GM06990 (cell line): ENCODE measurements around the gene YIPF1.
"Not testable (repeated sequence)": the region's sequence is repeated elsewhere in the genome, so short reads cannot be mapped to it uniquely, and the experiment has no call there.

ENCODE experiments used
- DNase-seq: peaks from one replicate; pipeline ENCODE4 v3.0.0-alpha.2; 2011; ENCODE audit not compliant: insufficient read length; ENCODE audit errors: extremely low read depth
- H3K27me3 ChIP-seq: replicated peaks from 2 replicates; pipeline ENCODE4 v1.6.0; 2011; ENCODE audit warnings: low read length; ENCODE audit not compliant: control insufficient read depth, insufficient read depth
- H3K36me3 ChIP-seq: 2 replicates; pipeline ENCODE4 v1.5.1; 2011; ENCODE audit warnings: low read length; ENCODE audit not compliant: control insufficient read depth, insufficient read depth
- H3K4me3 ChIP-seq: replicated peaks from 2 replicates; pipeline ENCODE4 v1.5.1; 2011; ENCODE audit warnings: low read depth, mild to moderate bottlenecking, control low read depth, low read length
- CTCF ChIP-seq: IDR thresholded peaks from 2 replicates; pipeline ENCODE4 v1.5.1; 2011; ENCODE audit warnings: low read length, control low read depth, mild to moderate bottlenecking, inconsistent platforms; ENCODE audit not compliant: insufficient read depth, poor library complexity, severe bottlenecking

Gene YIPF1

GRCh38 chr1:53821380-53821779, 68.2 kb downstream of the YIPF1 start:
- Histone ChIP-seq H3K36me3 (peaks cover 7% of the 10 kb centered on the region; the same call in 1 of the 2 replicates), H3K27me3 (no peaks in the 10 kb centered on the region), H3K4me3 (no peak overlapping the region)
- peak; percentile 26 for TF ChIP-seq CTCF
- DNase-seq: no peak

DNA sequence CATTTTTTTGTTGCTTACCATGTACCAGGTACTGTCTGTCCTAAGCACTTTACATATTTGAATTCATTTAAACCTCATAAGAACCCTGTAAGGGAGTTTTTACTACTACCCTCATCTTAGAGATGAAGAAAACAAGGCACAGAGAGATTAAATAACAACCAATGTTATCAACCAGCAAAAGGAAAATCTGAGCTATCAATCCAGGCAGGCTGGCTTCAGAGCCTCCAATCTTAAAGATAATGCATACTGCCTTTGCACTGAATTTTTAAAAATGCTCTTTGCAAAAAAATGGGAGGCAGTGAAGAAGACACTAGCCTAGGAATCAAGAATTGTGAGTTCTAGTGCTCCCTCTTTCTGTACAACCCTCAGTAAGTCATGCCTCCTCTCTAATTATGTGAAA, 70.2 kb downstream of the YIPF1 start:
- H3K4me3 ChIP-seq: no peak overlapping the region
- DNase-seq: no peak
- H3K36me3 ChIP-seq: peaks cover 4% of the 10 kb centered on the region; the same call in 1 of the 2 replicates
- H3K27me3 ChIP-seq: no peaks in the 10 kb centered on the region
- TF ChIP-seq CTCF: no peak

GRCh38 chr1:53816584-53816983, 73.0 kb downstream of the YIPF1 start:
- H3K4me3 ChIP-seq, H3K27me3 ChIP-seq, DNase-seq, H3K36me3 ChIP-seq: not testable (repeated sequence)

DNA sequence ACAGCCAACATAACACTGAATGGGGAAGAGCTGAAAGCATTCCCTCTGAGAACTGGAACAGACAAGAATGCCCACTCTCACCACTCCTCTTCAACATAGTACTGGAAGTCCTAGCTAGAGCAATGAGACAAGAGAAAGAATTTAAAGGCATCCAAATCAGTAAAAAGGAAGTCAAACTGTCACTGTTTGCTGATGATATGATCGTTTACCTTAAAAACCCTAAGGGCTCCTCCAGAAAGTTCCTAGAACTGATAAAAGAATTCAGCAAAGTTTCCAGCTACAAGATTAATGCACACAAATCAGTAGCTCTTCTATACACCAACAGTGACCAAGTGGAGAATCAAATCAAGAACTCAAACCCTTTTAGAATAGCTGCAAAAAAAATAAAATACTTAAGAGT, 74.1 kb downstream of the YIPF1 start:
- DNase-seq, H3K36me3 ChIP-seq, H3K27me3 ChIP-seq, H3K4me3 ChIP-seq: not testable (repeated sequence)

GRCh38 chr1:53811414-53811851, 78.2 kb downstream of the YIPF1 start:
- TF ChIP-seq CTCF: peak; percentile 25
- Histone ChIP-seq H3K4me3 (no peak overlapping the region), H3K27me3 (no peaks in the 10 kb centered on the region), H3K36me3 (peaks cover 4% of the 10 kb centered on the region)
- no peak for DNase-seq

DNA sequence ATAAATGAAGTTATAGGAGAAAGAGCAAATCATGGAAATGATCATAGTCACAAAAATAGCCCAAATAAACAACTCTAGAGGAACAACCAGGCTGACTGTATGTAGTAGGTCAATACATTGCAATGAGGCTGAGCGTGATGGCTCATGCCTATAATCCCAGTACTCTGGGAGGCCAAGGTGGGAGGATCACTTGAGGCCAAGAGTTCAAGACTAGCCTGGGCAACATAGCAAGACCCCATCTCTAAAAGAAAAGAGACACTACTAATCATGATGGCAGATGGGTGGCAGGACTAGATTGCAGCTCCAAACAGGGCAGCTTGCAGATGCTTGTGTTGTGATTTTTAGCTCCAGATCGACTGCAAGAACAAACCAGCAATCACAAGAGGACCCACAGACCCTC, 79.1 kb downstream of the YIPF1 start:
- Histone ChIP-seq H3K27me3 (no peaks in the 10 kb centered on the region), H3K4me3 (no peak overlapping the region), H3K36me3 (peaks cover 4% of the 10 kb centered on the region)
- no peak for TF ChIP-seq CTCF
- no peak for DNase-seq

- peaks cover 5% of the 10 kb centered on the region for H3K36me3 ChIP-seq
- no peak overlapping the region for H3K4me3 ChIP-seq
- H3K27me3 ChIP-seq: no peaks in the 10 kb centered on the region
- DNase-seq: no peak
- TF ChIP-seq CTCF: no peak
Observed at GRCh38 chr1:53810007-53810406, 79.6 kb downstream of the YIPF1 start.
